ENCODE measurements around the gene SUPT20HL1. TPM values are rescaled to one million over a fixed set of nuclear protein-coding genes. Genes with fewer than 3 reads are reported as not detected.
"Not testable (repeated sequence)": the region's sequence is repeated elsewhere in the genome, so short reads cannot be mapped to it uniquely, and the experiment has no call there.

SUPT20HL1 gene
- total RNA-seq, 1 experiment from 2014 or later = not detected

DNA sequence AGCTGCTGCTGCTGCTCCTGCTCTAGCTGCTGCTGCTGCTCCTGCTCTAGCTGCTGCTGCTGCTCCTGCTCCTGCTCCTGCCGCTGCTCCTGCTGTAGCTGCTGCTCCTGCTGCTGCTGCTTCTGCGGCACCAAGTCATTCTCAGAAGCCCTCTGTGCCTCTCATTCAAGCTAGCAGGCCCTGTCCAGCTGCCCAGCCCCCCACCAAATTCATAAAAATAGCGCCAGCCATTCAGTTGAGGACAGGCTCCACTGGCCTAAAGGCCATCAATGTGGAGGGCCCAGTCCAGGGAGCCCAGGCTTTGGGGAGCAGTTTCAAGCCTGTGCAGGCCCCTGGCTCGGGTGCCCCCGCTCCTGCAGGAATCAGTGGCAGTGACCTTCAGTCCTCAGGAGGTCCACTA, 3.9 kb downstream of the SUPT20HL1 start:
- Mint-ChIP-seq H3K27ac (ENCODE audit: unreplicated experiment) (no peak overlapping the region), H3K27me3 (ENCODE audit: unreplicated experiment) (peaks cover 15% of the 10 kb centered on the region)

DNA sequence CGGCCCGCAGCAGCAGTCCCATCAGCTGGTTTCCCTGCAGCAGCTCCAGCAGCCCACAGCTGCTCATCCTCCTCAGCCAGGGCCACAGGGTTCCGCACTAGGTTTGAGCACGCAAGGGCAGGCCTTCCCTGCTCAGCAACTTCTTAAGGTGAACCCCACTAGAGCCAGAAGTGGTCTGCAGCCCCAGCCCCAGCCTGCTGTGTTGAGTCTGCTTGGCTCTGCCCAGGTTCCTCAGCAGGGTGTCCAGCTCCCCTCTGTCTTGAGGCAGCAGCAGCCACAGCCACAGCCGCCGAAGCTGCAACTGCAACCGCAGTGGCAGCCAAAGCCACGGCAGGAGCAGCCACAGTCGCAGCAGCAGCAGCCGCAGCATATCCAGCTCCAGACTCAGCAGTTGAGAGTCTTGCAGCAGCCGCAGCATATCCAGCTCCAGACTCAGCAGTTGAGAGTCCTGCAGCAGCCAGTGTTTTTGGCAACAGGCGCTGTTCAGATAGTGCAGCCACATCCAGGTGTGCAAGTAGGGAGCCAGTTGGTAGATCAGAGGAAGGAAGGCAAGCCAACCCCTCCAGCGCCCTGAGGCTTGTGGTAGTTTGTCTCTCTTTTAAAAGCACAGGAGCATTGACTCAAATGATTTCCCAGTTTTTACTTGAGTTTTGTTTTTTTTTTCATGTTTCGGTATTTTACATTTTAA, 4.6 kb downstream of the SUPT20HL1 start:
- H3K27ac Mint-ChIP-seq (ENCODE audit: unreplicated experiment) = no peak overlapping the region
- no TSS peak for BruUV-seq (replicated peaks)
- no peaks in the 10 kb centered on the region for H3K4me1 Mint-ChIP-seq (ENCODE audit: low read depth, unreplicated experiment)
- intact Hi-C loops (cut with micrococcal nuclease; ENCODE audit: unreplicated experiment) = no loop called here
- H3K36me3 Mint-ChIP-seq (ENCODE audit: insufficient read depth, unreplicated experiment) = no peaks in the 10 kb centered on the region
- no peaks in the 10 kb centered on the region for H3K9me3 Mint-ChIP-seq (ENCODE audit: low read depth, unreplicated experiment)
- H3K4me3 Mint-ChIP-seq (ENCODE audit: low read depth, unreplicated experiment) = no peak overlapping the region
- CTCF ChIA-PET = no interaction called here
- DNase-seq = no peak
- peaks cover 15% of the 10 kb centered on the region for H3K27me3 Mint-ChIP-seq (ENCODE audit: unreplicated experiment)
- TF ChIP-seq, protein P1, sequence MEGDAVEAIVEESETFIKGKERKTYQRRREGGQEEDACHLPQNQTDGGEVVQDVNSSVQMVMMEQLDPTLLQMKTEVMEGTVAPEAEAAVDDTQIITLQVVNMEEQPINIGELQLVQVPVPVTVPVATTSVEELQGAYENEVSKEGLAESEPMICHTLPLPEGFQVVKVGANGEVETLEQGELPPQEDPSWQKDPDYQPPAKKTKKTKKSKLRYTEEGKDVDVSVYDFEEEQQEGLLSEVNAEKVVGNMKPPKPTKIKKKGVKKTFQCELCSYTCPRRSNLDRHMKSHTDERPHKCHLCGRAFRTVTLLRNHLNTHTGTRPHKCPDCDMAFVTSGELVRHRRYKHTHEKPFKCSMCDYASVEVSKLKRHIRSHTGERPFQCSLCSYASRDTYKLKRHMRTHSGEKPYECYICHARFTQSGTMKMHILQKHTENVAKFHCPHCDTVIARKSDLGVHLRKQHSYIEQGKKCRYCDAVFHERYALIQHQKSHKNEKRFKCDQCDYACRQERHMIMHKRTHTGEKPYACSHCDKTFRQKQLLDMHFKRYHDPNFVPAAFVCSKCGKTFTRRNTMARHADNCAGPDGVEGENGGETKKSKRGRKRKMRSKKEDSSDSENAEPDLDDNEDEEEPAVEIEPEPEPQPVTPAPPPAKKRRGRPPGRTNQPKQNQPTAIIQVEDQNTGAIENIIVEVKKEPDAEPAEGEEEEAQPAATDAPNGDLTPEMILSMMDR (IDR thresholded peaks at IDR 0.05; ENCODE audit: unreplicated experiment) = no peak

More for the DNA sequence above, 3.9 kb downstream of the SUPT20HL1 start:
- CTCF ChIA-PET = no interaction called here
- TF ChIP-seq, protein P1 (IDR thresholded peaks at IDR 0.05; ENCODE audit: unreplicated experiment) = no peak
- no peak for DNase-seq
- H3K36me3 Mint-ChIP-seq (ENCODE audit: insufficient read depth, unreplicated experiment) = no peaks in the 10 kb centered on the region
- H3K4me1 Mint-ChIP-seq (ENCODE audit: low read depth, unreplicated experiment) = no peaks in the 10 kb centered on the region
- no TSS peak for BruUV-seq (replicated peaks)
- no peak overlapping the region for H3K4me3 Mint-ChIP-seq (ENCODE audit: low read depth, unreplicated experiment)
- H3K9me3 Mint-ChIP-seq (ENCODE audit: low read depth, unreplicated experiment) = no peaks in the 10 kb centered on the region
- intact Hi-C loops (cut with micrococcal nuclease; ENCODE audit: unreplicated experiment) = no loop called here

DNA sequence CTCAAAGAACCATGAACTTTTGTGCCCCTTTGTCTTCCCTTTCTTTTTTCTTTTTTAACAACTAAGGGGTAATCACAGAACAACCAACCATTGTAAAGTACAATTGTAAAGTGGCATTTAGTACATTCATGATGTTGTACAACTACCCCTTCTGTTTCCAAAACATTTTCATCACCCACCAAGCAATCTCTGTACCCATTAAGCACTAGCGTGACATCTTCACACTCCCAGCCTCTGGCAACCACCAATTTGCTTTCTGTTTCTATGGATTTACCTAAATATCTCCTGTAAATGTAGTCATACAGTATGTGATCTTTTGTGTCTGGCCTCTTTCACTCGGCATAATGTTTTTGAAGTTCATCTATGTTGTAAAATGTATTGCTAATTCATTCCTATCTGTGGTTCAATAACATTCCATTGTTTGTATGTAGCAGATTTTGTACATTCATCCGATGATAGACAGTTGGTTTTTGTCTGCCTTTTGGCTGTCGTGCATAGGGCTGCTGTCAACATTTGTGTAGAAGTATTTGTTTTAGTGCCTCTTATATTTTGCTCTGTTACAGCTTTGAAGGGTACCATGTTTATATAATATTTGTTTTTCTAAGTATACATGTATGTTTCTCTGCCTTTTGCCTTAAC, 6.4 kb downstream of the SUPT20HL1 start:
- CTCF ChIA-PET; H3K9me3 Mint-ChIP-seq (ENCODE audit: low read depth, unreplicated experiment); intact Hi-C loops (cut with micrococcal nuclease; ENCODE audit: unreplicated experiment); H3K36me3 Mint-ChIP-seq (ENCODE audit: insufficient read depth, unreplicated experiment); H3K4me1 Mint-ChIP-seq (ENCODE audit: low read depth, unreplicated experiment); H3K4me3 Mint-ChIP-seq (ENCODE audit: low read depth, unreplicated experiment); BruUV-seq (replicated peaks); DNase-seq; H3K27ac Mint-ChIP-seq (ENCODE audit: unreplicated experiment): not testable (repeated sequence)
- H3K27me3 Mint-ChIP-seq (ENCODE audit: unreplicated experiment) = peaks cover 22% of the 10 kb centered on the region

DNA sequence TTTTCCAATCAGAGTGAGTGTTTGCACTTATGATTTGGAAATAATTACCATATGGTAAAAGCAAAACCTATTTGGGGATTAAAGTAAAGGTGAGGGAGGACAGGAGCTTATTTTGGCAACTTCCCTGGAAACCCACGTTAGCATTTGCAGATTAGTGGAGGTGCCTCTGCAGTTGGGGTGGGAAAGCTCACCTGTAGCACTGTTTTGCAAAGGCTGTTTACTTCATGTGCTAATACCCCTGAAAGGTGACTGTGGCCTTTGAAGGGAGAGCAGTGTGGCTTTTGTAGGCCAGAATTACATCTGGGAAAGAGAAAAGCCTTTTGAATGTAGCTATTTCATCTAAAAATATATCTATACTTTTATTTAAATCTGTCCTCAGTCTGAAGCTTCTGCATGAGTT, 9.4 kb downstream of the SUPT20HL1 start:
- intact Hi-C loops (cut with micrococcal nuclease; ENCODE audit: unreplicated experiment) = no loop called here
- CTCF ChIA-PET = no interaction called here
- no peaks in the 10 kb centered on the region for H3K9me3 Mint-ChIP-seq (ENCODE audit: low read depth, unreplicated experiment)
- TF ChIP-seq, protein P1 (IDR thresholded peaks at IDR 0.05; ENCODE audit: unreplicated experiment) = no peak
- no peaks in the 10 kb centered on the region for H3K36me3 Mint-ChIP-seq (ENCODE audit: insufficient read depth, unreplicated experiment)
- DNase-seq = no peak
- H3K4me3 Mint-ChIP-seq (ENCODE audit: low read depth, unreplicated experiment) = no peak overlapping the region
- peaks cover 19% of the 10 kb centered on the region for H3K27me3 Mint-ChIP-seq (ENCODE audit: unreplicated experiment)
- H3K27ac Mint-ChIP-seq (ENCODE audit: unreplicated experiment) = no peak overlapping the region
- no peaks in the 10 kb centered on the region for H3K4me1 Mint-ChIP-seq (ENCODE audit: low read depth, unreplicated experiment)
- BruUV-seq (replicated peaks) = no TSS peak
